Activated CD4-positive, alpha-beta T cell treated with anti-CD3 and anti-CD28 coated beads for 1 hour (primary cell): ENCODE measurements around the gene IQCN.

Experiments used
- DNase-seq: peaks from one replicate; pipeline ENCODE4 v3.0.0-alpha.2; 2020

IQCN gene

GRCh38 chr19:18306209-18306887 is 32.1 kb upstream of the IQCN start:
- DNase-seq: no peak

- DNase-seq: peak; percentile 79
Measured at GRCh38 chr19:18304458-18305310, 30.4 kb upstream of the IQCN start.

- DNase-seq: no peak
Measured at GRCh38 chr19:18304208-18304457, 29.9 kb upstream of the IQCN start.

GRCh38 chr19:18301718-18302111 is 27.5 kb upstream of the IQCN start:
- DNase-seq: no peak

- DNase-seq: no peak
Measured at GRCh38 chr19:18300930-18301717, 26.9 kb upstream of the IQCN start.

GRCh38 chr19:18299654-18300053 is 25.4 kb upstream of the IQCN start:
- DNase-seq: no peak

GRCh38 chr19:18298601-18299000 is 24.3 kb upstream of the IQCN start:
- DNase-seq: no peak

GRCh38 chr19:18297308-18297707 is 23.1 kb upstream of the IQCN start:
- DNase-seq: no peak

GRCh38 chr19:18295034-18295451 is 20.8 kb upstream of the IQCN start:
- no peak for DNase-seq

GRCh38 chr19:18294467-18294864 is 20.2 kb upstream of the IQCN start:
- peak; percentile 89 for DNase-seq

- DNase-seq: no peak
Measured at GRCh38 chr19:18293642-18294466, 19.6 kb upstream of the IQCN start.

GRCh38 chr19:18292810-18293641 is 18.8 kb upstream of the IQCN start:
- DNase-seq: no peak

- DNase-seq: no peak
Measured at GRCh38 chr19:18292462-18292809, 18.2 kb upstream of the IQCN start.

- peak; percentile 54 for DNase-seq
Measured at GRCh38 chr19:18291590-18292461, 17.6 kb upstream of the IQCN start.

GRCh38 chr19:18291019-18291524 is 16.8 kb upstream of the IQCN start:
- no peak for DNase-seq

- peak; percentile 48 for DNase-seq
Measured at GRCh38 chr19:18290302-18291018, 16.2 kb upstream of the IQCN start.

GRCh38 chr19:18289471-18290301 is 15.4 kb upstream of the IQCN start:
- DNase-seq: no peak

GRCh38 chr19:18287836-18288772 is 13.9 kb upstream of the IQCN start:
- no peak for DNase-seq
